HEK293 (cell line): ENCODE results near the gene MTMR2.

Experiments
- ZFP69B ChIP-seq: fragments of 450-650 bp; formaldehyde crosslinking; IDR thresholded peaks from 2 replicates; pipeline ENCODE4 v1.5.1; 2016; ENCODE audit warnings: missing biosample characterization, missing genetic modification characterization
- ZNF121 ChIP-seq: fragments of 450-650 bp; formaldehyde crosslinking; IDR thresholded peaks from 2 replicates; pipeline ENCODE4 v1.5.1; 2016; ENCODE audit warnings: missing biosample characterization, missing genetic modification characterization
- ZNF701 ChIP-seq: fragments of 450-650 bp; formaldehyde crosslinking; IDR thresholded peaks from 2 replicates; pipeline ENCODE4 v1.5.1; 2016; ENCODE audit warnings: missing biosample characterization, missing genetic modification characterization
- TF ChIP-seq, protein P1 (sequence below): fragments of 450-650 bp; formaldehyde crosslinking; IDR thresholded peaks from 2 replicates; pipeline ENCODE4 v1.5.1; 2016; ENCODE audit warnings: missing biosample characterization, missing genetic modification characterization
- TF ChIP-seq, protein P2 (sequence below): fragments of 450-650 bp; formaldehyde crosslinking; IDR thresholded peaks from 2 replicates; pipeline ENCODE4 v1.5.1; 2016; ENCODE audit warnings: missing biosample characterization, missing genetic modification characterization

DNA sequence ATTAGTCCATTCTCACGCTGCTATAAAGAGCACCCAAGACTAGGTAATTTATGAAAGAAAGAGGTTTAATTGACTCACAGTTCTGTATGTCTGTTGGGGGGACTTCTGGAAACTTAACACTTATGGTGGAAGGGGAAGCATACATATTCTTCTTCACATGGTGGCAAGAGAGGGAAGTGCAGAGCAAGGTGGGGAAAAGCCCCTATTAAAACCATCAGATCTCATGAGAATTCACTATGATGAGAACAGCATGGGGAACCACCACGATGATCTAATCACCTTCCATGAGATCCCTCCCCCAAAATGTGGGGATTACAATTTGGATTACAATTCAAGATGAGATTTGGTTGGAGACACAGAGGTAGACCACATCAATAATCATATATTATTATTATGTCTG is 107.9 kb downstream of the MTMR2 start:
- TF ChIP-seq ZNF701, result no peak
- TF ChIP-seq, protein P1, sequence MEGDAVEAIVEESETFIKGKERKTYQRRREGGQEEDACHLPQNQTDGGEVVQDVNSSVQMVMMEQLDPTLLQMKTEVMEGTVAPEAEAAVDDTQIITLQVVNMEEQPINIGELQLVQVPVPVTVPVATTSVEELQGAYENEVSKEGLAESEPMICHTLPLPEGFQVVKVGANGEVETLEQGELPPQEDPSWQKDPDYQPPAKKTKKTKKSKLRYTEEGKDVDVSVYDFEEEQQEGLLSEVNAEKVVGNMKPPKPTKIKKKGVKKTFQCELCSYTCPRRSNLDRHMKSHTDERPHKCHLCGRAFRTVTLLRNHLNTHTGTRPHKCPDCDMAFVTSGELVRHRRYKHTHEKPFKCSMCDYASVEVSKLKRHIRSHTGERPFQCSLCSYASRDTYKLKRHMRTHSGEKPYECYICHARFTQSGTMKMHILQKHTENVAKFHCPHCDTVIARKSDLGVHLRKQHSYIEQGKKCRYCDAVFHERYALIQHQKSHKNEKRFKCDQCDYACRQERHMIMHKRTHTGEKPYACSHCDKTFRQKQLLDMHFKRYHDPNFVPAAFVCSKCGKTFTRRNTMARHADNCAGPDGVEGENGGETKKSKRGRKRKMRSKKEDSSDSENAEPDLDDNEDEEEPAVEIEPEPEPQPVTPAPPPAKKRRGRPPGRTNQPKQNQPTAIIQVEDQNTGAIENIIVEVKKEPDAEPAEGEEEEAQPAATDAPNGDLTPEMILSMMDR (tag by site-specific recombination), result no peak
- TF ChIP-seq, protein P2, sequence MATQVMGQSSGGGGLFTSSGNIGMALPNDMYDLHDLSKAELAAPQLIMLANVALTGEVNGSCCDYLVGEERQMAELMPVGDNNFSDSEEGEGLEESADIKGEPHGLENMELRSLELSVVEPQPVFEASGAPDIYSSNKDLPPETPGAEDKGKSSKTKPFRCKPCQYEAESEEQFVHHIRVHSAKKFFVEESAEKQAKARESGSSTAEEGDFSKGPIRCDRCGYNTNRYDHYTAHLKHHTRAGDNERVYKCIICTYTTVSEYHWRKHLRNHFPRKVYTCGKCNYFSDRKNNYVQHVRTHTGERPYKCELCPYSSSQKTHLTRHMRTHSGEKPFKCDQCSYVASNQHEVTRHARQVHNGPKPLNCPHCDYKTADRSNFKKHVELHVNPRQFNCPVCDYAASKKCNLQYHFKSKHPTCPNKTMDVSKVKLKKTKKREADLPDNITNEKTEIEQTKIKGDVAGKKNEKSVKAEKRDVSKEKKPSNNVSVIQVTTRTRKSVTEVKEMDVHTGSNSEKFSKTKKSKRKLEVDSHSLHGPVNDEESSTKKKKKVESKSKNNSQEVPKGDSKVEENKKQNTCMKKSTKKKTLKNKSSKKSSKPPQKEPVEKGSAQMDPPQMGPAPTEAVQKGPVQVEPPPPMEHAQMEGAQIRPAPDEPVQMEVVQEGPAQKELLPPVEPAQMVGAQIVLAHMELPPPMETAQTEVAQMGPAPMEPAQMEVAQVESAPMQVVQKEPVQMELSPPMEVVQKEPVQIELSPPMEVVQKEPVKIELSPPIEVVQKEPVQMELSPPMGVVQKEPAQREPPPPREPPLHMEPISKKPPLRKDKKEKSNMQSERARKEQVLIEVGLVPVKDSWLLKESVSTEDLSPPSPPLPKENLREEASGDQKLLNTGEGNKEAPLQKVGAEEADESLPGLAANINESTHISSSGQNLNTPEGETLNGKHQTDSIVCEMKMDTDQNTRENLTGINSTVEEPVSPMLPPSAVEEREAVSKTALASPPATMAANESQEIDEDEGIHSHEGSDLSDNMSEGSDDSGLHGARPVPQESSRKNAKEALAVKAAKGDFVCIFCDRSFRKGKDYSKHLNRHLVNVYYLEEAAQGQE (tag by site-specific recombination), result no peak
- no peak for TF ChIP-seq ZFP69B
- no peak for TF ChIP-seq ZNF121 (tag by site-specific recombination)
